ENCODE results near the gene CMSS1.

CMSS1 gene

DNA sequence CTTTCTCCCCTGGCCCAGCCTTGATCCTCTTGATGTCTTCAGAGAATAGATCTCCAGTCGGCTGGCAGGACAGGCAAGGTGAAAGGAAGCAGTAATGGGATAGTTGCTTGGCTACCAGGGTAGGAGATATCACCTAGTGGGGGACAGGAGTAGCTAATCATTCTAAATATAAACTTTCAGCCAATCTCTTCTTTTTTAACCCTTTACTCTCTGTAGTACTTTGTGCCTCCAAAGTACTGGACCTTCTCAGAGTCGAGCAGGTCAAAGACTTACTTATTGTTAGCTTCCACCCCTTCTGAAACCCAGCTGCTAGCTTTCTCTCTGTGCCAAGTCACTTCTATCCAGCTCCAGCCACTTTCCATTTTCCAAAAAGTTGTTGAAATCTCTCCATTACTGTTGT lies 340.0 kb downstream of the CMSS1 start:
- no peak for DNase-seq

DNA sequence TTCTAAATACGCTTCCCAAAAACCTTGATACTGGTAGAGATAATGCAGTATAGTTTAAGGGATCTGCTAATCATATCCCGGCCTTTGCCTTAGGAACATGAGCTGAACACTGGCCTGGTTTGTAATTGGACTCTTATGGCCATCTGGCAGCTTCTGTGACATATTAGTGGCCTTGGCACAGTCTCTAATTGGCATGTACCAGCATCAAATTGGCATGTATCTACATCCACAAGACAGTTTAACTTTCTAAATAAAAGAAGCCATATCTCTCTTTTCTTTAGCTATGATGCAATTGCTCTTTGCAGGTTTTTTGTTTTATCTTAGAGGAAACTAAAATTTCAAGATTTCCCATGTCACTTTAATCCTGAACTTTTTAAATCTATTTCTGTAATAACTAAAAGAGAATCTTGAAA lies 341.3 kb downstream of the CMSS1 start:
- DNase-seq, result no peak

DNA sequence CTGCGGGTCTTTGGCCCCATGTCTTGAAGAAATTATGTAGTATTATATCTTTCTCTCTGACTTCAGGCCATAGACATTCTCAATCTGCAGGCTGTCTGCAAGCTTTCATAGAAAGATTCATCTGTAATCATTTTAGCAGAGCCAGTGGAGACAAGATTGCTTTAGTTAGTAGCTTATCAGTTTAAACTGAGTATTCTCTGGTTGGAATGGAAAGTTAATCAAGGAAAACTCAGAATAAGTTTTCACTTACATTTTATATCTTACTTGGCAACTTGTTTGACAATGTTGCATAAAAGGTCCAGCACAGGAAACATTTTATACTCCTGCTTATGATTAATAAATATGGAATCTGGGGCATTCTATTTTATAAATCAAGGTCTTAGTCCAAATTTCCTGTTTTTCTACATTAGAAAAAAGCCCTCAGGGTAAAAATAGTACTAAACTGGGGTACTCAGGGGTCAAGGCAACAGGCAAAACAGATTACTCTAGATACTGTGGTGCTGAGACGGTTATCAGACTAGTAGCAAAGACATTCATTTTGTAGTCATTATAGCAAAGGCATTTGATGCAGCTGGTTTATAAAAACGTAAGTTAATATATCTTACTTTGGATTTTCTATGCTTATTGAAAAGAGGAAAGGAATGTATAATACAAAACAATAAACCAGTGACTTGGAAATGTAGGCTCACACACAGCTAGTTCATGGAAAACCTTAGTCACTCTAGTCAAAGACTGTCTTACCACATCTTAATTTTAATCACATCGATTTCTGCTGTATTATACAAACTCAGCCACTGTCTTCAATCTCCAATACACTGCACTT lies 341.9 kb downstream of the CMSS1 start:
- no peak for DNase-seq

DNA sequence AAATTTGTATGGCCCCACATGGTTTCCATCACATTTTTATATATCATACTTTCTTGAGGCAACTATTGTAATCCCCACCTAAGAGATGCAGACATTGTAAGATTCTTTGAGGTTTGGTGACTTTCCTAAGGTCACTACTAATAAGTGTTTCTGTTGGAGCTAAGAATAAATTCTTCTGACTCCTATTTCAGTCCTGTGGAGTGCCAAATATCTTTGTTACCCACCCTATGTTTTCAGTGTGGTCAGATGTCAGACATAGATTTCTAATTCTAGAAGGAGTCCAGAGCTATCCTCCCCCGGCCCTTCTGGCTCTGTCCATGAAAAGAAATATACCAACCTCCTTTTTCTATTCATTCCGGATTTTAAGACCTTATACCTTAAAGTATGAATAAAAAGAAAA lies 342.9 kb downstream of the CMSS1 start:
- no peak for DNase-seq

DNA sequence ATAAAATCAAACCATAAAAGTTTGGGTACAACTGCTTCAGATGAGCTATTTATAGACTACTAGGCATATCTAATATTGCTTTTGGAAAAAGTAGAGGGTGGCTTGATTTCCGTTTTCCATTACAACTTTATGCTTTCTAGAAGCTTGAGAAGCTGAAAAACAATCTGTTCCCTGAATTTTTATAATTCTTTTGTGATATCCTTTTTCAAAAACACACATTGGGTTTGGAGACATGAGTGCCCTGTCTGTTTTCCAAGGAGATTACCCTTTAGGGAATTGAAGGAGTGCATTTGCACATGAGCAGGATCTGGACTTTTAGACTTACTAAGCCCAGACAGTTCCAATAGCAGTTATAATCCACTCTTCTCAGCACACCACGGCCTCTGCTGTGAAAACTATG lies 346.1 kb downstream of the CMSS1 start:
- no peak for DNase-seq

DNA sequence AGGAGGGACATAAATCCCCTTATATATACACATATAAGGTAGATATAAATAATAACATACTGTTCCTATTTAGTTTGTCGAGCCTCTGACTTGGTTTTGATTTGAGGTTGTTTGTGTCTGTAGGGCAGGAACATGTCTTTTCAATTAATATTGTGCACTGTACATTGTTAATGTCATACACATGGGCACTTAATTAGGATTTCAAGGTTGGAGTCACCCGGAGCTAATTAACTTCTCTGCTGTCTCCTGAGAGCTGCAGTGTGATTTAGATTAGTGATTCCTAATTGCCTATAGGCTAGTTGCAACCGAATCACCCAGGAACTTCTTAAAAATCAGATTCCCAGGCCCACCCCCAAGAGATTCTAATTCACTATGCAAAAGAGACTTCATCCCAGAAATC lies 347.1 kb downstream of the CMSS1 start:
- no peak for DNase-seq

DNA sequence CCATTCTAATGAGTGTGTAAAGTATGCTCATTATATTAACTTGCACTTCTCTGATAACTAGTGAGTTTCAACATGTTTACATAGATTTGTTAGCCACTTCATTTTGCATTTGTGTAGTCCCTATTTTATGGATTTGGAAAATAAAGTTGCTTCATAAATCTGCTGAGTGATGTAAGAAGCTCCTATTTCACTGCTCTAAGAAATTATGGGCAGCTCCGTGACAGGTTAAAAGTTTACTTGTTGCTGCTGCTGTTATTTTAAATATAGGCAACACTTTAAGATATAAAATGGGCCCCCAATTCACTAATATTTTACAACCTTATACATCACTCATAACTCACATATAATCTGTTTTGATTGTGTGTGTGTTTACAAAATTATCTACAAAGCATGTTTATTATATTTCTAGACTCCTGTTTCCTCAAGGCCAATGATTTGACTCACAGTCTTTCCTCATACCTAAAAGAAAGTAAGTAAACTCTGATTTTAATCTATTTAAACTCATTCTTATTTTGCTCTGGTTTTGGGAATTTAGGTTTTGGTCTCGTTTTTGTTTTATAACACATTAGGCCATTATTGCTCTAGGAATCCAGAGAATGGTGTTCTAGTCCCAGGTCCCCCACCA lies 348.4 kb downstream of the CMSS1 start:
- no peak for DNase-seq

DNA sequence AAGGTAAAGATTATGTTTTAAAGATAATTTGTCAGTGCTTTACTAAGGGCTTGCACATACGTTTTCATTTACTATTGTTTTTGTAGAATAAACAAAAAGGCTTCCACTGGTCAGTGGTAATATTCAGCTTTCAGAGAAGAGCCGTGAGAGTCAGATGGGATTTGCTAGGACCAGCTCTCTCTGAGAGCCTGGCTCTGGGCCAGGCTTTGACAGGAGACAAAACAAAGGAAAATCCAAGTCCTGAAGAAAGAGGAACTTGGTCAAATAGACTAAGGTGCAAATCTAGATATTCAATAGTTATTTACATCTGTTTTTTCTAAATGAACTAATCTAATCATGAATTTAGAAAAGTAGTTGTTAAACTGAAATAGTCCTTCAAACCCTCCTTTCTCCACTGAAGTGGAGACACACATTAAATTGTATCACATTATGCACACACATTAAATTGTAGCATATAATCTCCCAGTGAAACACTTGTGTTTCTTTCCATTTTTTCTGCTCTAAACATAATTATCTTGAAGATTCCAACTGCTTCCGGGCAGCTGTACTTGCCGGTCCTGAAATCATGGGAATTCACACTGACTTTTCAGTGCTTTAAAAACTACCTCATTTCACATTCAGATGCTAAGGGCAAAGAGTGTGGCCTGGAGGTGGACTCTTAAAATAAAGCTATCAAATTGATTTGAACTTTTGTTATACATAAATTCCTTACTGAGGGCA lies 351.7 kb downstream of the CMSS1 start:
- no peak for DNase-seq

DNA sequence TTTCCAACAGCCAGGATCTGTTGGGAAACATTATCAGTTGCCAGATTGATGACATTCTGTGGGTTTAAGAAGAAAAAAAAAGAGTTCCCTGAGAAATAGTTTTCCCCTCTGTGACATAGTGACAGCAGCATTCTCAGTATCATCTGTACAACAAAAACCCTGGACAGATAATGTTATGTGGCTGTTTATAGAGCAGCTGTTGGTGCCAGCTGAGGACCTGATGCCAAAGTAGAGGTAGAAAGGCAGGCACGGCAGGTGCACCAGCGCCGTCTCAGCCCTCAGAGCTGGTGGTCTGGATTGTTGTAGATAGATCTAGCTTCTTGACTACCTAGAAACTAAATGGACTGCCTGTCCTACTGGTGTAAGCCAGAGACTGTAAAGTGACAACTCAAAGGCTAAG lies 352.8 kb downstream of the CMSS1 start:
- no peak for DNase-seq

DNA sequence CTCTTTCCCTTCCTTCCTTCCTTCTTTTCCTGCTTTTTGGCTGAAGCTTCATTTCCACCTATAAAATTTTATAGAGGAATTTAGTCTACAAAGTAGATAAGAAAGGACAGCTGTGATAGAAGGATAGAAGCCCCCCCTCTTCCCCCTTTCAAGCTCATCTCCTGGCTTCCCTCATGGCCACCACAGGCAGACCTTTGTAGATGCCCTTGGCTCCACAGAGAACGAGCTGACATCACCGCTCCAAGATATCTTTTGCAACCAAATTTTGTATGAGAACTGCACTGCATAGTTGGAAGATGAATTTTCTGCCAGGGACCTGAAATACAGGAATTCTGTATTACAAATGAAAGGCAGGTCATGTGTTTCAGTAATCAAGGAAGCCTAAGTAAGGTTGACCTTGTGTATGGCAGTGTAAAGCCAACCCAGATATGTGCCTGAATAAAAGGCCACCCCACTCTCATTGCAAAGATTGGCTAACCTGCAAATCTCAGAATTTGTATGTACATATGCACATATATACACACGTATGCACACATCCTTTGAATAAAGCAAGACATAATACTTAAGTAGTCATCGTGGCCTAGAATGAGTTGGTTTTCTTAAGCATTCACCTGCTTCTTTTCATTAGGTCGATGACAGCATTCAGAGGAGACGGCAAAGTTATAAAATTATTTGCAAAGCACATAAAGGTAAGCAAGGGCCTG lies 353.7 kb downstream of the CMSS1 start:
- DNase-seq, result no peak

DNA sequence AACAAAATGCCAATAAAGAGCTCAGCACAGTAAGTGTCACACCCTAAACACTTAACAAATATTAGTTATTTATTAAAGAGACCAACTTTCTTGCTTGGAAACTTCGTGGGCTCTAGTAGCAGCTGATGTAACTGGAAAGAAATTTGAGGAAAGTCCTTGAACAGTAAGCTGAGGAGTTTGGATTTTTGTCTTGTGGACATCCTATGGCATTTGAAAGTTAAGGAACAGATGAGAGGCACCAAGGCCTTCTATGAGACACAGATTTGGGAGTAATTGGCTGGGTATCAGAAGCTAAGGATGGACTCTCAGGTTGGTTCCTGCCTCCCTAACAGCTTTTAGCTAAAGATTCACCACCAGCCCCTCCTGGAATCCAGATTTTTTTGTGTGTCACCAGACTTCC lies 356.3 kb downstream of the CMSS1 start:
- no peak for DNase-seq

DNA sequence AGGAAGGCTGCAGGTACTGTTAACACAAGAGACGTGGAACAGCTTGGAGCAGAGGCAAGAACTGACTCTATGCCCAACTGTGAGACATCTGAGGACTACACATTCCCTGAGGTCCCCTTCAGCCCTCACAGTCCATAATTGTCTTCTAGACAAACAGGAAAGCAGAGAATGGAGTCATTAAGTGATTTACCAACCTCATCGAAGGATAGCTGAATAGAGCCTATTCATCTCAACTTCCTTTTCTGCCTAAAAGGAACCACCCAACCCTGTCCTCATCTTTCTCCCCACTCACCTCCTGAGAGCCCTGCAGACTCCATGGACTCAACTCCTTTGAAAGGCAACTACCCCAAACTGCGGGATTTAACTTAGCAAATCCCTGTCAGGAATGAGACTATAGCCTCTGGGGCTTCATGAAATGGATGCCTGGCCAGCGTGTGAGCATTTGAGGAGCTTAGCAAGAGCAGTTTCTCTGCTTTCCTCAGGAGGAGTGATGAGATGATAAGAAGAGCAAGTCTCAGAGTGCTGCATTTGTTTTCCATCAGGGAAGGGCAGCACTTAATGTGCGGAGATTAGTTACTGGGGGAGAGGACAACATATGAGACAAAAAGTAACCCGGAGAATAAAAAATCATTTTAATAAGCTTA lies 358.1 kb downstream of the CMSS1 start:
- no peak for DNase-seq

DNA sequence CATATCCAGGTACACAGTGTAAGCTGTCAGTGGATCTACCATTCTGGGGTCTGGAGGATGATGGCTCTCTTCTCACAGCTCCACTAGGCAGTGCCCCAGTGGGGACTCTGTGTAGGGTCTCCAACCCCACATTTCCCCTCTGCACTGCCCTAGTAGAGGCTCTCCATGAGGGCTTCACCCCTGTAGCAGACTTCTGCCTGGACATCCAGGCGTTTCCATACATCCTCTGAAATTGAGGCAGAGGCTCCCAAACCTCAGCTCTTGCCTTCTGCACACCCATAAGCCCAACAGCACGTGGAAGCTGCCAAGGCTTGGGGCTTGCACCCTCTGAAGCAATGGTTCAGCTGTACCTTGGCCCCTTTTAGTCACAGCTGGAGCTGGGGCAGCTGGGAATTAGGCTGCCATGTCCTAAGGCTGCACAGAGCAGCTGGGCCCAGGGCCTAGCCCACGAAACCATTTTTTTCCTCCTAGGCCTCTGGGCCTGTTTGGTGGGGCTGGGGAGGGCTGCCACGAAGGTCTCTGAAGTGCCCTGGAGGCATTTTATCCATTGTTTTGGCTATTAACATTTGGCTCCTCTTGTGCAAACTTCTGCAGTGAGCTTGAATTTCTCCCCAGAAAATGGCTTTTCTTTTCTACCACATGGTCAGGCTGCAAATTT lies 362.2 kb downstream of the CMSS1 start:
- no peak for DNase-seq

DNA sequence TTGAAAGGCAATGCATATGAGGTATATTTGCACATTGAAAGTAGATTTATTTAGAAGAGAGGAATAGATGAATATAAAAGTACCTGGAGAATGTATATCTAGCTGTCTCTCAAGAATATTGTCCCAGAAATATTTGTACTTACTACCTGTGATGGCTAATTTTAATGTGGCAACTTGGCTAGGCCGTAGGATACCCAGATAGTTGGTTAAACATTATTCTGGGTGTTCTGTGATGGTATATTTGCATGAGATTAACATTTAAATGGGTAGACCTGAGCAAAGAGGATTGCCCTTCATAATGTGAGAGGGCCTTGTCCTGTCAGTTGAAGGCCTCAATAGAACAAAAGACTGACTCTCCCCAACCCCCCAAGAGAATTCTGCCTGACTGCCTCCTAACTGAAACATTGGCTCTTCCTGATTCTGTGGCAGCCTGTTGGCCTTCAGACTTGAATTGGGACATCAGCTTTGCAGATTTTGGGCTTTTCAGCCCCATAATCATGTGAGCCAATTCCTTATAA lies 366.0 kb downstream of the CMSS1 start:
- DNase-seq, result no peak

DNA sequence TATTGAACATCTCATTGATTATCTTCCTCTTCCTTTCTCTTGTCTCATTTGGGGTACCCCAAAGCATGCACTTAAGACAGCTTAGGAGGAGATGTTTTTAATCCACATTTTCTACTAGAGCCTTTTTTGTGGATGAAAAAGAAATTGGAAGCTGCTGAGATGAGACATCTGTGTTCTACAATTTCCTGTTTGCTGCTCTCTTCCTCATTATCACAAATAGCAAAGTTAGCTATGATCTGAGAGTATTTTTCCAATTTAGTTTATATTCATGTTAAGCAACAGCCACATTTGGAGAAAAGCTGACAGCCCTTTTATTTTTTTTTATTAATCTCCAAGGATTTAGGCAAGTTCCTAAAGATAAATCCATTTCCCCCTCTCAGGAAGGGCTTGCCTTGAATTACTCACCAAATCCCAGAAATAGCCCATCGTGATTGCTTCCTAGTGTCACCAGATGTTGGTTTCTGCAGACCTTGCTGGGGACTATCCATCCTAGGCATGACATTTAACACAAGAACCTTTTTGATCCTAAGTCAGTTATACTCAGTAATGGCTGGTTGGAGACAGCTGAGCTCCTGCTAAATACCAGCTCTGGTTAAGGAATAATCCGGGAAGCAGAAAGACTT lies 367.4 kb downstream of the CMSS1 start:
- no peak for DNase-seq

DNA sequence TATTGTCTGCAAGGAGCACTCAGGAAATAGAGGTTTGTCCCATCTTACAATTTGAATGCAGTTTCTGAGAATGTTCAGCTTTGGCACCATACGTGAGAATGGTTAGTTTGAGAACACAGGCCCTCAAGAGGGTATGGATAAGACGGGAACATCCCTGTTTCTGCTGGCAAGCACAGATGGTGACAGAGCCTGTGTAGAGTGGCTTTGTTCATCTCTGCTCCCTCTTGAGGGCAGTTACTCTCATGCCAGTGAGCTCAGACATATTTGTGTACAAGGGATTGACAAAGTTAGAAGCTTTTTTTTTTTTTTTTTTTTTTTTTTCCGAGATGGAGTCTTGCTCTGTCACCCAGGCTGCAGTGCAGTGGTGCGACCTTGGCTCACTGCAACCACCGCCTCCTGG lies 368.2 kb downstream of the CMSS1 start:
- no peak for DNase-seq

DNA sequence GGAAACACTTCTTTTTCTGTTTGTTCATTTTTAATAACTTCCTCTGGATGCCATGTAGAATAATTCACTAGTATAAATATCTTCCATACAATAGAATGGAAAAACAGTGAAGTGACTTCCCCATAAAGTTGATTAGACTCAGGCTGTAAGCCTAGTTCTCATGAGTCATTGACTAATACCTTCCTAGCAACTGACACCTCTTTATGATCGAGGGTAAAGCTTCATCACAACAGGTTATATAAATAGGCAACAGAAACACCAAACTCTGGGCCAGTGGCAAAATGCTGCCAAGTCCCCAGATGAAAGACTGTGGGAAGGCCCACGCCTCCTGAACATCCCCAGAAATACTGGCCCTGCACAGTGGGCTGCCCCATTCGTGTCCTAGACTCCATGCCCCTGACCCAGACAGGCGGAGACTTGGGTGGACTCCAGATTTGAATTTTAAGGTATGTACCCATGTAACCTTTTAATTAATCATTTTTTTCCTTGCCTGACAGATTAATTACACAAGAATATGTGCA lies 371.8 kb downstream of the CMSS1 start:
- DNase-seq, result no peak

DNA sequence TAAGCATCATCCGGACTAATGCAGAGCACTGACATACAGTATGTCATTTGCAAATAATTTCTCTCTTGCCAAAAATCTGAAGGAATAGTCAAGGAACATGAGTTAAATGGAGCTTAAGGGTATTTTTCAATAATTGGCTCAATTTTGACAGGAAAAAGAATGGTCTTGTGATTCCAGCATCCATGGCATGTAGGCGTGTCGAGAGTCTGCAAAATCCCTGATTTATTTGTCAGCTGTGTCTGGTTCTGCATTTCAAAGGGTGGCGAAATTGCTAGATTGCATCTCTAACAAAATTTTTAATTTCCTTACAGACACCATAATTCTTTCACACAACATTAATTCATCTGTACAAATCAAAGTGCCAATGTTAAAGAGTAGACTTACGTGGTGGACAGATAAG lies 377.7 kb downstream of the CMSS1 start:
- DNase-seq, result no peak

DNA sequence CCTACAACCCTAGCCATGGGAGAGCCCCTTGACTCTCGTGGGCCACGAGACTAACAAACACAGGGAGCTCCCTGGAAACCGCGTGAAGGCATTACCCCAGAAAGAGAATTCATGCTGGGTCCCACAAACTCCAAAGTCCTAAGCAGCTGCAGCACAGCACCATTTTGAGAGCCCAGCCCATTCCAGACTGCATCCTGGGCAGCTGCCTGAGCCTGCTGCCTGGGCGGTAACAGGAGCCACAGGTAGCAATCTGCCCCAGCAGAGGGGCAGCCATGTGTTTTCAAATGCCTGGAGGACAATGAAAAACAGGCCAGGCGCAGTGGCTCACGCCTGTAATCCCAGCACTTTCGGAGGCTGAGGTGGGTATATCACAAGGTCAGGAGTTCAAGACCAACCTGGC lies 380.2 kb downstream of the CMSS1 start:
- no peak for DNase-seq

DNA sequence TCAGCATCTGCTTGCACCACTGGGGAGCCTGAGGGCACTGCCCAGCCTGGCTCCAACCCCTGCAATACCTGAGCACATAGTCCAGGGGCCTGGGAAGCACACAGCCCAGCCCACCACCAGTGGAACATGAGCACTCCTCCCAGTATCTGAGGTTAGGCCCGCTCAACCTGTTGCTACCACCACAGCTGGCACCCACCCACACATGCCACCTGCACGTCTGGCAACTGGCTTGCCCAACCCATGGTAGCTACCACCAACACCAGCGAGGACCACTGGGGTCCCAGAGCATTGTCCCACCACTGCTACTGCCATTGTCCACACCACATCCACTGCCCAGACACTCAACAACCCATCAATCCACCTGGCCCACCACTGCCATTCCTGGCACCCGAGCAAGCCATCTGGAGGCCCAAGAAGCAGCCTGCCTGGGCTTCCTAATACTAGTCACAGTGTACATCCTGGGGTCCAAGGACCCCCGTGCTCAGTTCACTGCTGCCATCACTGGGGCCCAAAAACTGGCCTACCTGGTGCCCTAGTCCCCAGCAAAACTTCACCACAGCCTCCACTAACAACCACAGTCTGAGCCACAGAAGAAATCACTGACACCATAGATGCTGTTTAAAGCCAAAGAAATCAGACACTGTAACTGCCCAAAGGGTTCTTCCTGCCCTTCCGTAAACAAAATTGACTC lies 381.1 kb downstream of the CMSS1 start:
- DNase-seq, result no peak

DNA sequence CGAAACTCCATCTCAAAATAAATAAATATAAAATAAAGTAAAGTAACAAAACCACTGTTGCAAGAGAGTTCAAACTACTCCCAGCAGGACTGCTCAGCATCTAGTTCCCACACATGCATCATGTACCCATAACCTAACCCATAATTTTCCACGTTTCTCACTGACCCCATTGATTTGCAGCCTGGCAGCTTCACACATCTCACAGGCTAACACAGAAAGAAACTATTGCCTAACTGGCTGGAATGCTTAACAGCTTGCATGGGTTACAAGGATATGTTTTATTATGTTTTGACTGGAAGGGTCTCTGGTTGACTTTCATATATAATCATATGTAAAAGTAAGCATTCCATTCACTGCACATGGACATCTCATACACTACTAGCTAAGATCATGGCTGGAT lies 387.5 kb downstream of the CMSS1 start:
- DNase-seq, result no peak
